Cortex of kidney (tissue), 1 donor: ENCODE results near the gene WSCD2.

ENCODE experiments used
- DNase-seq: peaks from one replicate; lab custom pipeline; 2025; lab: John Stamatoyannopoulos, UW

WSCD2 gene

DNA sequence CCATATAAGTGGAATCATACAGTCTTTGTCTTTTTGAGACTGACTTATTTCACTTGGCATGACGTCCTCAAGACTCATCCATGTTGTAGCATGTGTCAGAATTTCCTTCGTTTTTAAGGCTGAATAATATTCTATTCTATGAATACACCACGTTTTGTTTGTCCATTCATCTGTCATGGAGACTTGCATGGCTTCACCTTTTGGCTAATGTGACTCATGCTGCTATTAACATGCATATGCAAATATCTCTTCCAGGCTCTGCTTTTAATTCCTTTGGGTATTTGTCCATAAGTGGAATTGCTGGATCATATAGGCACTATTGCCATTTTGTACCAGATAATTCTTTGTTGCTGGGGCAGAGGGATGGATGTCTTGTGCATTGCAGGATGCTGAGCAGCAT lies 19.6 kb upstream of the WSCD2 start:
- DNase-seq = no peak

DNA sequence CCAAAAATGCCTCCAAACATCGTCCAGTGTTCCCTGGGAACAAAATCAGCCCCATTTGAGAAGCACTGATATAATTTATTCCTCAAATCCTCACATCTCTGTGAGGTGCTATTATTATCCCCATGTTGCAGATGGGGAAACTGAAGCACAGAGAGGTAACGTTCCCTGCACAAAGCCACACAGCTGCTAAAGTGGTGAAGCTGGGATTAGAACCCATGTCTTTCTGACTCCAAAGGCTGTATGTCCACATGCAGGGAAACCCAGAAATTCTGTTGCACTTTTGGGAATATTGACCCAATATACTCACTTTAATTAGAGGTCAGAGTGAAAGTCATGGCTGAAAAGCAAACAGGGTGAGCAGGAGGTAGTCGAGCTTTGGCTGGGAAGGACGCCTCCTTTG lies 19.1 kb upstream of the WSCD2 start:
- DNase-seq = no peak

- DNase-seq = no peak
Observed at GRCh38 chr12:108110844-108111243, 18.2 kb upstream of the WSCD2 start.

GRCh38 chr12:108112832-108113556 lies 16.1 kb upstream of the WSCD2 start:
- no peak for DNase-seq

- no peak for DNase-seq
Observed at GRCh38 chr12:108115123-108116121, 13.7 kb upstream of the WSCD2 start.

DNA sequence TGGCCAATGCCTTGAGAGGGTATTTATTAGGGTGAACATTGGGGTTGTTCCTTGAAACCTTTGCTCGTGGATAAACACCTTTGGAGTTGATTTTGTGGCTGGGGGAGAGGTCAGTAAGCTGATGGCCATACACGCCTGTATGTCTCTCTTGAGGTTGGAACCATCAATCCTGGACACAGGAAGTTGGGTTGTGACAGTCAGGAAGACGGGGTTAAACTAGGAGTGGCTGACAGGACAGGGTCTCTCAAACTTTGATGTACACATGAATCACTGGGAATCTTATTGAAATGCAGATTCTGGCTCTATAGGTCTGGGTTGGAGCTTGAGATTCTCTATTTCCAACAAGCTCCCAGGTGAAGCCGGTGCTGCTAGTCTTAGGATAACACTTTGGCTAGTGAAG lies 12.8 kb upstream of the WSCD2 start:
- DNase-seq = no peak

DNA sequence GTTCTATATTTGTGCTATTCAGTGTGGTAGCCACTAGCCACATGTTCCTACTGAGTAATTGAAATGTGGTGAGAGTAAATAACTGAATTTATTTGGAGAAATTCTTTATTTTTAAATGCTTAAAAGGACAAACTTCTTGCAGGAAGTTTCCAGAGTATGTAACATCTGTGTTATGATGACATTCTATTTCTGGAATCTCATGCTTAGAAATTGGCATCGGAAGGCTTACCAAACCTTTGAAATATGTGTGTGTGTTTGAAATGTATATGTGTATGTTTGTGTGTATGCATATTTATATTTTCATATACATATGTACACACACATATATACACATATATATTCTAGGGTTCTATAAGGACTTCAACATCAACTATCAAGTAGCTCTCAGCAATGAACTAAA lies 12.4 kb upstream of the WSCD2 start:
- DNase-seq = no peak

DNA sequence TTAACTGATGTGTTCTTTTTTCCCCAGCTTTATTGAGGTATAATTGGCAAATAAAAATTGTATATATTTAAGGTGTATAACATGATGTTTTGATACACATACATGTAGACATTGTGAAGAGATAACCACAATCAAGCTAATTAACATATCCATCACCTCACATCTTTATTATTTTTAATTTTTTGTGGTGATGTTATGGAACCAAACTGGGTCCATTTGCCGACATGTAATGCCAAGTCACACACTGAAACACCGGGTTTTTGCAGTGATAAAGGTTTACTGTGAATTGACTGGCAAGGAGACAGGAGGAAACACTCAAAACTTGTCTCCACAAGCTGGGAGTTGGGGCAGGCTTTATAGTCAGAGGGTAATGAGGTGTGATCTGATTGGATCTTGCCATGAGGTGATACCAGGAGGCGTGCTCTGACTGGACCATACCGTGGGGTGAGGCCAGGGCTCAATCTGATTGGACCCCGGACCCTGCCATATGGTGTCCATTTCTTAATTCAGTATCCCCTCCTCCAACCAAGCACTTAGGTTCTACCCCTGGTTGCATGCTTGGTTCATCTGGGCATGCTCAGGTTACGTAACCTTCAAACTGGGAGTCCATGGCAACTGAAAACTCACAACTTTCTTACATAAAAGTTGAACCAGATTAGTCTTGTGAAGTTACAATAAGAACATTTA lies 11.8 kb upstream of the WSCD2 start:
- DNase-seq = no peak

DNA sequence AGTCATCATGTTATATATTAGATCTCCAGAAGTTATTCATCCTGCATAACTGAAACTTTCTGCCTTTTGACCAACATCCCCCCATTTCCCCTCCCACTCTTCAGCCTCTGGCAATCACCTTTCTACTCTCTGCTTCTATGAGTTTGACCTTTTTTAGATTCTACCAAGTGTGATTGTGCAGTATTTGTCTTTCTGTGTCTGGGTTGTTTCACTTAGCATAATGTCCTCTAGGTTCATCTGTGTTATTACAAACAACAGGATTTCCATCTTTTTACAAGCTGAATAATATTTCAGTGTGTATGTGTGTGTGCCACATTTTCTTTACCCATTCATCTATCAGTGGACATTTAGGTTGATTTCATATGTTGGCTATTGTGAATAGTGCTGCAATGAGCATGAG lies 11.2 kb upstream of the WSCD2 start:
- no peak for DNase-seq

GRCh38 chr12:108119126-108119973 lies 9.7 kb upstream of the WSCD2 start:
- DNase-seq = no peak

DNA sequence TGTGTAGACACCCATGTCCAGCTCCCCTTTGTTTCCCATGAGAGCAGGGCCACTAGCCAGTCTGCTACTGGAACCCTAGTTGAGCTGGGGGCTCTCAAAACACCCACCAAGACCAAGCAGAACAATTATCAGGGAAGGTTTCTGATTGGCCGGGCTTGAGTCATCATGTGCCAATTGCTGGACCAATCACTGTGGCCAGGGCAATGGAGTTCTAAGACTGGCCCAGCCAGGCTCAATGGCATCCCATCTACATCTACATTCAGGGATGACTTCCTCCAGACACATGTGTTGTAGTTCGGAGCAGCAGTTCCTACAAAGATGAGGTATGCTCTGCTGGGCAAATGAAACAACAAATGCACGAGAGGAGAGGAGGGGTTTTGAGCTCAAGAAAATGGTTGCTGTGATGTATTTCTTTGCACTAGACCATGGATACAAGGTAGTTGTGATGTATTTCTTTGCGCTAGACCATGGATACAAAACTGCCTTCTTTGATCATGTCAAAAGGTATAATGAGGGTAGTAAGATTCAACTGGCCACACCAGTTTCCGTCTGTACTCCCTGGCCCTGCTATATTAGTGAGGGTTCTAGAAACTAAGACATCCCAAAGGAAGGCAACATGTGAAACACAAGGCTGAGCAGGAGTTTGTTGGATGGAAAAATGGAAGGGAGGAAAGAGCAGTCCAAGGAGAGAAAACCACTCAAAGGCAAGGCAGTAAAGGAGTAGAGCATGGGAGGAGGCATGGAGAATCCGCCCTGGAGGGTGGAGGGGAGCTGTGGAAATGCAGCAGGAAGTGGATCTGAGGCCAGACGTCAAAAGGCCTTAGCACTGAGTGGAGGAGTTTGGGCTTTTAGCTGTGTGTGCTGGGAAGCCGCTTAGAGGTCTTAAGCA lies 8.9 kb upstream of the WSCD2 start:
- no peak for DNase-seq

DNA sequence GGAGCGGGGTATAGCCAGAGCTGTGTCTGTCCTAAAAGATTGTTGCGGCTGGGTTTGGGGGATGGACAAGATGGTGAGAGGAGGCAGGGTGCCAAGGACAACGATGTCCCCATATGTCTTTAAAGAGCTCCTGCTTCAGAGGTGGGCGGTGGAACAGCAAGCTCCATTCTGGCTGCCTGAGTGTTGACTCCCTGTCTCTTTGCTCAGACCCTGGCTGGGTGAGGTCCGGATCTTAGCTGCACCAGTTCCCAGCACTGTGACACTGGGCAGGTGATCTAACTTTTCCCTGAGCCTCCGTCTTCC lies 8.3 kb upstream of the WSCD2 start:
- DNase-seq = no peak

GRCh38 chr12:108121320-108121719 lies 7.8 kb upstream of the WSCD2 start:
- DNase-seq = no peak

- DNase-seq = no peak
Observed at GRCh38 chr12:108121728-108122471, 7.2 kb upstream of the WSCD2 start.

DNA sequence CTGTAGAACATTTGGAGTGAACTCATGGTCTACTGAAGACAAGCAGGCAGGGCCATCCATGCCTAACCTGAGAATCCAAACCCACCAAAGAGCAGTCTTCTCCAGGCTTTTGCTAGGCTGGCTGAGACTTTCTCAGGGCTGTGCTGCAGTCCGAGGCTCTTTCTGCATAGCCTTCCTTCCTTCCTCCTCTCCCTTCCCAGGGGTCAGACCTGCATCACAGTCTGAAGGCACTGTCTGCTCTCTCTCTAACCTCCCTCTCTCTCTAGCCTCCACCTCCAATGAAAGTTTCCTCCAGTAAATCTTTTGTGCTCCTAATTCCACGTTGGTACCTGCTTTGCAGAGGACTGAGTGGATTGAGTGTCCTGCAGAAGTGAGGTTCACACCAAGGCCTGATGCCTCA lies 6.4 kb upstream of the WSCD2 start:
- DNase-seq = no peak

DNA sequence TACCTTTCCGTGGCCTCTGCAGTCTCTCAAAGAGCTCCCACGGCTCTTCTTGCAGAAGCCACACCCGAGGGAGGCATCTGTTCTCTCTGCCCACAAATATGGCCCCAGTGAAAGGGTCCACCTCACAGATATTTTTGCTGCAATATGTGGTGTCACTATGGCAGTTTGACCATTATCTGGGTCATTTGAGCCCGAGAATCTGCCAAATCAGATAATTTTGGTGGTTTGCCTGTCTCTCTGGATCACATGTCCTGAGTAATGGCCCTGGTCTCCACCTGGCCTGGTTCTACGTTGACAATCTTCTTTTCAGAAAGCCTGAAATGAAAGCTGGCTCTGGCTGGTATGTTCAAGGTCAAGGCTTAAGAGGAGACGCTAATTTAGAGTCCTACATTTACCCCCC lies 5.7 kb upstream of the WSCD2 start:
- DNase-seq = no peak

- no peak for DNase-seq
Observed at GRCh38 chr12:108125073-108125472, 4.0 kb upstream of the WSCD2 start.

DNA sequence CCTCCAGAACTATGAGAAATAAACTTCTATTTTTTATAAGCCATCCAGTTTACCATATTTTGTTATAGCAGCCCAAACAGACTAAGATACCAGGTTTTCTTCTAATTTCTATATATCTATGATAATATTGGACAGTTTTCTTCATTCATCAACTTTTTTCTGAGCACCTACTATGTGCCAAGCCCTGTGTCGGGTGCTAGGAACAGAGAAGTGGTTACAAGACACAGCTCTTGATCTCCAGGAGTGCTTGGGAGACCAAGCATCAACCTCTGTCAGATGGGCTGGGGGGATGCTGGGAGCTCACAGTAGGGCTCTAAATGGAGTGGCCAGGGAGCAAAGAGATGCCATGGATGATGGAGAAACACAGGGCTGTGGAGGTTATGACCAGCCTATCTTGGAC lies 2.9 kb upstream of the WSCD2 start:
- no peak for DNase-seq

GRCh38 chr12:108126990-108127501 lies 2.0 kb upstream of the WSCD2 start:
- DNase-seq = no peak

DNA sequence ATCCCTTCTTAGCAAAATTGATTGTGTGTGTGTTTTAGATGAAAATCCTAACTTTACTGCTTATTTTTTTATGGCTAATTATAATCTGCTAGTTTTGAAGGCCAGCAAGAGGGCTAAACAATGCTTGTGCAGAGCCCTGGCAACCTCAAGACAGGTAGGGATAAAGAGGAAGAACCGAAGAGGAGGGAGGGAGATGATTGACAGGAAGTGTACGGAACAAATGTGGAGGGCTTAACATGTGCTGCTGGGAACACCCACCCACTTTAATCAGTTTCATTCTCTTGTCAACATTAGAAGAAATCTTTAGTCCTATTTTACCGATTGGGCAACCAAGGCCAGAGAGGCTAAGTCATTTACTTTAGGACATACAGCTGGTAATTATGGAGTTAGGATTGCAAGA lies 1.4 kb upstream of the WSCD2 start:
- no peak for DNase-seq
